GM12873 (cell line): ENCODE results near the gene GZMM.

Experiments used
- TF ChIP-seq, protein P1 (sequence below): IDR thresholded peaks from 2 replicates; pipeline ENCODE4 v1.5.1; 2012; ENCODE audit warnings: low read depth, mild to moderate bottlenecking, moderate library complexity, low read length, control low read depth; ENCODE audit not compliant: insufficient read depth; ENCODE audit errors: missing control alignments

GZMM gene

DNA sequence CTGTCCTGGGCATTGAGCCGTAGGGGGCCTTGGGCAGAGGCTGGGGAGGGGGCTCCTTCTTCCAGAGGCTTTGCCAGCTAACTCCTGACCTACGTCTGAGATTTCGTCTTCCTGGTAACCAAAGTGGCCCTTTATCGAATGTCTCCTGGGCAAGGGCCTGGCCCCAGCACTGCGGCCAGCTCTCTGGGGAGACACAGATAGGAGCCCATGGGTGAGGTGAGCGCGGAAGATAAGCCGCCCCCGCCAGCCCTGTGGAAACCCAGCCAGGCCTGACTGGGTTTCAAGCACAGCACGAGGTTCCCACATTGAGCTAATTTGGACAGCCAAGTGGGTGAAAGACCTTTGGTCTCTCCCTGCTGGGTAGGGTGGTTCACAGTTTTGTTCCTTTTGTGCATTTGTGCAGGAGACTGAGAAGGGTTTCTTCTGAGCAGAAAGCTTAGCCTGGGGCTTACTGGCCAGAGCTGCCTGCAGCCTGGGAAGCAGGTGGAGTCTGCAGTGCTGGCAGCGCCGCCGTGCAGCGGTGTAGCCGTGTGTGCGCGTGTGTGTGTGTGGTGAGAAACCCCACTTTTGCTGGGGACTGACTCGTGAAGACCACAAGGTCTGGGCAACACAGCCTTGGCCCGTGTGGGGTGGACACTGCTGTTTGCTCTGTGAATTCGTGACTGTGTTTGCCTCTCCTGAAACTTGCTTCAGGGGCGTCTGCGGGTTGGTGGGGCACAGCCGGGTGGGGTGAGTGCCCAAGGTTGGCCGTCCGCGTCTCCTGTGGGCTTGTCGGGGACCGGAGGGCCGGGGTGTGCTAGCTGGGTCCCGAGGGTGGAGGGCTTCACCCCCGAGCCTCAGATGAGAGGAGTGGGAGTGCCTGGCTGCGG, 31.0 kb downstream of the GZMM start:
- TF ChIP-seq, protein P1, sequence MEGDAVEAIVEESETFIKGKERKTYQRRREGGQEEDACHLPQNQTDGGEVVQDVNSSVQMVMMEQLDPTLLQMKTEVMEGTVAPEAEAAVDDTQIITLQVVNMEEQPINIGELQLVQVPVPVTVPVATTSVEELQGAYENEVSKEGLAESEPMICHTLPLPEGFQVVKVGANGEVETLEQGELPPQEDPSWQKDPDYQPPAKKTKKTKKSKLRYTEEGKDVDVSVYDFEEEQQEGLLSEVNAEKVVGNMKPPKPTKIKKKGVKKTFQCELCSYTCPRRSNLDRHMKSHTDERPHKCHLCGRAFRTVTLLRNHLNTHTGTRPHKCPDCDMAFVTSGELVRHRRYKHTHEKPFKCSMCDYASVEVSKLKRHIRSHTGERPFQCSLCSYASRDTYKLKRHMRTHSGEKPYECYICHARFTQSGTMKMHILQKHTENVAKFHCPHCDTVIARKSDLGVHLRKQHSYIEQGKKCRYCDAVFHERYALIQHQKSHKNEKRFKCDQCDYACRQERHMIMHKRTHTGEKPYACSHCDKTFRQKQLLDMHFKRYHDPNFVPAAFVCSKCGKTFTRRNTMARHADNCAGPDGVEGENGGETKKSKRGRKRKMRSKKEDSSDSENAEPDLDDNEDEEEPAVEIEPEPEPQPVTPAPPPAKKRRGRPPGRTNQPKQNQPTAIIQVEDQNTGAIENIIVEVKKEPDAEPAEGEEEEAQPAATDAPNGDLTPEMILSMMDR = no peak

DNA sequence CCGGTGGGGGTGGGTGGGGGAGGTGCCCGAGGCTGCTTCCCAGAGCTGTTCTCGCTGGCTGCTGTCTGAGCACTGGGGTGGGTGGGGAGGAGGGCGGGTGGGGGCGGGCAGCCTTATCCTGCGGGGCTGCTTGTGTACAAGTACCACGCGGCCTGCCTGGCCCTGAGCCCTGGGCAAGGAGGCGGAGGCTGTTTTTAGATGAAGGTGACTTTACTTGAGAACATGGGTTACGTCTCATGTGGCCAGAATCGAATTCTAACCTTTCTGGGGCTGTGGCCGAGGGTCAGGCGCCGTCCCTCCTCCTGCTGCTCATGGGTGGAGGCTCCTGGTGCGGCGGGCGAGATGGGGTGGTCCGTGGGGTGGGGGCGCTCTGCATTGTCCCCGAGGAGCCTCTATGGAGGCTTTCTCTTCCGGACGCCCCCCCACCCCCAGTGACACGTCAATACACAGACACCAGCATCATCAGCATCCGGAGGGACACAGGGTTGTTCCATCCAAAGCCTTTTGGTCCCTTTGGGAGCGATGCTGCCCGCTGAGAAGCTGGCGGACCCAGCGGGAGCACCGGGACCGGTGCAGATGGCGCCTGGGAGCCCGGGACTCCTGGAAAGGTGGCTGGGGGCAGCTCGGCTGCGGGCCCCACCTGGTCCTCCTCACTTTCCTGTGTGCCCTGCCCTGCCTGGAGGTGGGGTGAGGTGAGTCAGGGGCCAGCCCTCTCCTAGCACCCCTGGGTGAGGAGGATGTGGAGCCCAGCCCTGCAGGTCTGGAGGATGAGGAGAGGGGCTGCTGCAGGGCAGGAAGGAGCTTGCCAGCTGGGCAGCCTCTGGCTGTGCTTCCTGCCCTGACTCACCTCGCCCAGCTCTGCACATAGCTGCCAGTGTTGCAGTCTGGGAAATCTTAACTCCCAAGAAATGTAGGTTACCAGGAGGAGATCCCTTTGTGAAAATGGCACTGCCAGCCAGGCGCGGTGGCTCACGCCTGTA, 32.0 kb downstream of the GZMM start:
- TF ChIP-seq, protein P1 = no peak

DNA sequence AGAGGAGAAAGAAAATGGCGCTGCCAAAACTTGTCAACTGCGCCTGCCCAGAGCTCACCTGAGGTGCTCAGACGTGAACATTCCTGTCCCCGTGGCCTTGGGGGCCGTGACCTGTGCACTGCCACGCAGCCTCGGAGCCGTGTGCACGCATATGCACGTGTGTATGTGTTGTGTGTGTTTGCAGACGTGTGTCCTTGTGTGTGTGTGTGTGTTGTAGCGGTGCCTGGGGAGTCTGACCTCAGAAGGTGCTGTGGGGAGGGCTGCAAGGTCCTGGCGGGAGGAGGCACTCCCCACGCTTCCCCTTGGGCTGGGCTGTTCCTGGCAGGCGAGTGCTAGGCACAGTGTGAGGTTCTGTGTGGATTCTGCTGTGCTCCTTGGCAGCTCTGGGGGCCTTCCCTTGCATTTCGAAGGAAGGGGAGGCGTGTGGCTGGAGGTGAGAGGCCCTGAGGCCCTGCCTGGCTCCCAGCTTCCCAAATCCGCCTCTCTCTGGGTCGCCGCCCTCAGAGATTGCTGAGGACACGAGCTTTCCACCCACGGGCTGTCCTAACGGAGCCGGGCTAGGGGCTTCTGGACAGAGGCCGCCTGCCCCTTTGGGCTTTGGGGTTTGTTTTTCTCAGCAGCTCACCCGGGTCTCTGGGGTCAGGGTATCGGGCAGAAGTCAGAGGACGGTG, 33.0 kb downstream of the GZMM start:
- TF ChIP-seq, protein P1 = no peak

DNA sequence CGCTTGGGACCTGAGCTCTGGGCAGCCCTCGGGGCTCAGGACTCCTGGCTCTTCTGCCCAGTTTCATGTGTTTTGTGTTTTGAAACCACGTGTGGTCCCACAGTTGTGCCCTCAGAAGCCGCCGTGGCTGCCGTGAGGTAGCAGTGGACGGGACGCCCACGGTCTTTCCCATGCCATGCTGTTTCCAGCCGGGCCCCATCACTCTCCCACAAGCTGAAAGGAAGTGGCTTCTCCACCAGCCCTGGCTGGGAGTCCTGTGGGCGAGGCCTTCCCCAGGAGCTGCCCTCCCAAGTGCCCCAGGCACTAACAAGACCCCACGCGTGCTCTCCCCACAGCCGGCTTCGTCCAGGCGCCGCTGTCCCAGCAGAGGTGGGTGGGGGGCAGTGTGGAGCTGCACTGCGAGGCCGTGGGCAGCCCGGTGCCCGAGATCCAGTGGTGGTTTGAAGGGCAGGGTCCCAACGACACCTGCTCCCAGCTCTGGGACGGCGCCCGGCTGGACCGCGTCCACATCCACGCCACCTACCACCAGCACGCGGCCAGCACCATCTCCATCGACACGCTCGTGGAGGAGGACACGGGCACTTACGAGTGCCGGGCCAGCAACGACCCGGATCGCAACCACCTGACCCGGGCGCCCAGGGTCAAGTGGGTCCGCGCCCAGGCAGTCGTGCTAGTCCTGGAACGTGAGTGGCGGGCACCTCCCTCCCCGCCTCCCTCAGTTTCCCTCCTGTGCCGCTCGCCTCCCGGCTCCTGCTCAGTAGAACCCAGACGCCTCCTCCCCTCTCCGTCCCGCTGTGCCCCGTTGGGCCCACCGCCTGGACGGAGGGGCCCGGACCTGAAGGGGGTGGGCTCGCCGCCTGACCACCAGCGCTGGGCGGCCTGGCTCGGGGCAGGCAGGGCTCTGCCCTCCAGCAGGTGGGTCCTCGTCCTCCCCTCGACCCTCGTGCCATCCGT, 33.9 kb downstream of the GZMM start:
- TF ChIP-seq, protein P1 = no peak

DNA sequence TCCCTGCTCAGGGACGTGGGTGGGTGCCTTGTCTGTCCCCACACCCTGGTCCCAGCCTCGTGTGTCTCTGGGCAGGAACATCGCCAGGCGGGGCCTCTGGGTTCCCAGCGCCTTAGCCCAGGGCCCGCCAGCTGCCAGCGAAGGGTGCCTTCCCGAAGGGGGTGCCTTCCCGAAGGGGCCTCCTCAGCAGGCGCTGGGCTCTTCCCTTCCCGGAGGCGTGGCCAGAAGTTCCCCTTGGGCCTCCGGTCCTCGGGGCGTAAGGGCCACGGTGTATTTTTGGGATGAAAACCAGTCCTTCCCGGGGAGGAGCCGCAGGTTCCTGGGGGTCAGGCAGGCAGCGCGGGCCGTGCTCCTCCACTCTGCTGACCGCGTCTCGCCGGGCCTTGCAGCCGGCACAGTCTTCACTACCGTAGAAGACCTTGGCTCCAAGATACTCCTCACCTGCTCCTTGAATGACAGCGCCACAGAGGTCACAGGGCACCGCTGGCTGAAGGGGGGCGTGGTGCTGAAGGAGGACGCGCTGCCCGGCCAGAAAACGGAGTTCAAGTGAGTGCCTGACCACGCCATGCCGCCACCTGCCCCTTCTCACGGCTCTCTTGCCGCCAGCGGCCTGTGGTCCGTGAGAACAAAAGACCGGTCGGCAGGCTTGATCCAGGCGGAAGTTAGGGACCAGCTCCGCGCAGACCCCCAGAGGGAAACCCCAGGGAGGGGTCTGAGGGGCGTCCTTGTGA, 35.4 kb downstream of the GZMM start:
- TF ChIP-seq, protein P1 = no peak

DNA sequence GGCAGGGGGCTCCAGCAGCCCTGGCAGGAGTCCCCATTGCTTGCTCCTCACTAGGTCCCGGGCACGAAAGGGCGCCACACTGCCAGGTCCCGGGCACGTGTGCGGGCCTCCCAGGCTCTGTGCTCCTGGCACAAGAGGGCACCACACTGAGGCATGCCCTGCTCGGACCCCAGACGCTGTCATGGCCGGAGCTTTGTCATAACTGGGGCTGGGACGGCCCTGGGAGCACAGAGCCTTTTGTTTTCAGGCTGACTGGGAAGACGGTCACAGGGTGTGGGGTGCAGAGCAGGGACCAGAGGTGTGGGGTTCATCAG, 35.9 kb downstream of the GZMM start:
- TF ChIP-seq, protein P1 = no peak
